CD4-positive, alpha-beta T cell treated with Interleukin-15 for 1 hour (primary cell): Measurements from ENCODE around the gene MME.
"Not testable (repeated sequence)": the region's sequence is repeated elsewhere in the genome, so short reads cannot be mapped to it uniquely, and the experiment has no call there.

Experiments
- DNase-seq: peaks from one replicate; pipeline ENCODE4 v3.0.0-alpha.2; 2020

MME gene

GRCh38 chr3:155194973-155195957 is 115.1 kb downstream of the MME start:
- DNase-seq: no peak

- DNase-seq: no peak
Measured at GRCh38 chr3:155196131-155197021, 116.3 kb downstream of the MME start.

- no peak for DNase-seq
Measured at GRCh38 chr3:155197786-155198185, 117.7 kb downstream of the MME start.

- no peak for DNase-seq
Measured at GRCh38 chr3:155202626-155203025, 122.5 kb downstream of the MME start.

- no peak for DNase-seq
Measured at GRCh38 chr3:155204851-155205250, 124.7 kb downstream of the MME start.

- DNase-seq: no peak
Measured at GRCh38 chr3:155208183-155208800, 128.2 kb downstream of the MME start.

GRCh38 chr3:155210736-155211135 is 130.6 kb downstream of the MME start:
- no peak for DNase-seq

- no peak for DNase-seq
Measured at GRCh38 chr3:155211266-155211665, 131.1 kb downstream of the MME start.

GRCh38 chr3:155211940-155212339 is 131.8 kb downstream of the MME start:
- no peak for DNase-seq

- not testable (repeated sequence) for DNase-seq
Measured at GRCh38 chr3:155216007-155216406, 135.9 kb downstream of the MME start.

GRCh38 chr3:155217591-155217990 is 137.5 kb downstream of the MME start:
- no peak for DNase-seq

- DNase-seq: no peak
Measured at GRCh38 chr3:155218462-155218861, 138.3 kb downstream of the MME start.

- DNase-seq: no peak
Measured at GRCh38 chr3:155219106-155219505, 139.0 kb downstream of the MME start.

- no peak for DNase-seq
Measured at GRCh38 chr3:155225417-155225816, 145.3 kb downstream of the MME start.

GRCh38 chr3:155227141-155227540 is 147.0 kb downstream of the MME start:
- no peak for DNase-seq

- no peak for DNase-seq
Measured at GRCh38 chr3:155228676-155229075, 148.6 kb downstream of the MME start.

- no peak for DNase-seq
Measured at GRCh38 chr3:155229086-155229485, 149.0 kb downstream of the MME start.

- DNase-seq: no peak
Measured at GRCh38 chr3:155230382-155230781, 150.3 kb downstream of the MME start.

GRCh38 chr3:155231792-155232191 is 151.7 kb downstream of the MME start:
- no peak for DNase-seq

GRCh38 chr3:155232605-155233004 is 152.5 kb downstream of the MME start:
- no peak for DNase-seq

- no peak for DNase-seq
Measured at GRCh38 chr3:155233213-155233612, 153.1 kb downstream of the MME start.
